Choroid plexus epithelial cell (primary cell): ENCODE measurements around the gene MRPL49.
A peak's percentile ranks its signal among the peaks of the same experiment; 100 is the strongest.
"Not testable (repeated sequence)": the region's sequence is repeated elsewhere in the genome, so short reads cannot be mapped to it uniquely, and the experiment has no call there.

Experiments used
- DNase-seq: peaks from one replicate; pipeline ENCODE4 v3.0.0-alpha.2; 2010; ENCODE audit warnings: low read depth
- H3K4me3 ChIP-seq: 2 replicates; pipeline ENCODE4 v1.5.1; 2011; ENCODE audit warnings: low read depth, mild to moderate bottlenecking, control low read depth, low read length, moderate library complexity
- CTCF ChIP-seq: conservative IDR thresholded peaks from 2 replicates; pipeline ENCODE4 v1.5.1; 2011; ENCODE audit warnings: low read depth, mild to moderate bottlenecking, control low read depth, inconsistent platforms, low read length, moderate library complexity

Gene MRPL49

GRCh38 chr11:65118097-65118837 lies 3.9 kb upstream of the MRPL49 start:
- no peak overlapping the region for H3K4me3 ChIP-seq
- no peak for TF ChIP-seq CTCF

GRCh38 chr11:65118891-65119669 lies 3.0 kb upstream of the MRPL49 start:
- not testable (repeated sequence) for H3K4me3 ChIP-seq, DNase-seq

More at GRCh38 chr11:65118097-65118837, 3.9 kb upstream of the MRPL49 start:
- no peak for DNase-seq

GRCh38 chr11:65119670-65119995 lies 2.5 kb upstream of the MRPL49 start:
- no peak for DNase-seq
- no peak overlapping the region for H3K4me3 ChIP-seq
- TF ChIP-seq CTCF: no peak

- DNase-seq: no peak
- H3K4me3 ChIP-seq: peak overlapping the region; percentile 98
- TF ChIP-seq CTCF: no peak
Observed at GRCh38 chr11:65120831-65121230, 1.3 kb upstream of the MRPL49 start.

GRCh38 chr11:65121447-65121864 lies 665 bp upstream of the MRPL49 start:
- no peak for TF ChIP-seq CTCF
- peak overlapping the region; percentile 98 for H3K4me3 ChIP-seq
- no peak for DNase-seq

GRCh38 chr11:65124480-65125196 lies 2.5 kb downstream of the MRPL49 start:
- DNase-seq: no peak
- TF ChIP-seq CTCF: no peak
- no peak overlapping the region for H3K4me3 ChIP-seq

GRCh38 chr11:65125197-65126056 lies 3.3 kb downstream of the MRPL49 start:
- no peak overlapping the region for H3K4me3 ChIP-seq
- no peak for TF ChIP-seq CTCF
- DNase-seq: no peak
